ENCODE data around the gene DDX25.

DNA sequence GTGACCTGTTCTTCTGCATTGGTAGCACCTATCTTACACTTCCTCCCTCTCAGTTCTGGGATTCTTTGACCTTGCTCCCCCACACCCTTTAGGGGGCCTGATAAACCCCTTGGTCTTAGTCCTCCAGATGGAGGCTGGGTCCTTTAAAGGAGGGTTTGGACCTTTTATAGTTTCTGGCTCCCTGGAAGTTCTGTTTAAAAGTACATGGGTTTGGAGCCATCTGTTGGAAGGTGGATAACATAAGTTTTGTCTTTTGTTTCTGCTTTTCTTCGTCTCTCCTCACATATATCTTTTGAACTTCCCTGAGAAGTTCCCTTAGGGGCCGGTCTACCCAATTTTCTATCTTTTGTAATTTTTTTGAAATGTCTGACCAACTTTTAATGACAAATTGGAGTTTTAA, 34.8 kb upstream of the DDX25 start:
- TF ChIP-seq YY1 (IDR thresholded peaks at IDR 0.05; ENCODE audit: low read depth) (no peak), CEBPB (IDR thresholded peaks at IDR 0.05) (no peak), TEAD4 (IDR thresholded peaks at IDR 0.05) (no peak), EGR1 (IDR thresholded peaks at IDR 0.05) (no peak), TAF1 (IDR thresholded peaks at IDR 0.05; ENCODE audit: low read depth) (no peak), EP300 (IDR thresholded peaks at IDR 0.05; ENCODE audit: borderline replicate concordance) (no peak), ZBTB7A (IDR thresholded peaks at IDR 0.05; ENCODE audit: low read depth) (no peak), FOXM1 (IDR thresholded peaks at IDR 0.05; ENCODE audit: borderline replicate concordance, low read depth) (no peak), RAD21 (IDR thresholded peaks at IDR 0.05; ENCODE audit: low read depth) (no peak)
- TF ChIP-seq, protein P1, sequence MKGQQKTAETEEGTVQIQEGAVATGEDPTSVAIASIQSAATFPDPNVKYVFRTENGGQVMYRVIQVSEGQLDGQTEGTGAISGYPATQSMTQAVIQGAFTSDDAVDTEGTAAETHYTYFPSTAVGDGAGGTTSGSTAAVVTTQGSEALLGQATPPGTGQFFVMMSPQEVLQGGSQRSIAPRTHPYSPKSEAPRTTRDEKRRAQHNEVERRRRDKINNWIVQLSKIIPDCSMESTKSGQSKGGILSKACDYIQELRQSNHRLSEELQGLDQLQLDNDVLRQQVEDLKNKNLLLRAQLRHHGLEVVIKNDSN (IDR thresholded peaks at IDR 0.05): no peak
- TF ChIP-seq, protein P2, sequence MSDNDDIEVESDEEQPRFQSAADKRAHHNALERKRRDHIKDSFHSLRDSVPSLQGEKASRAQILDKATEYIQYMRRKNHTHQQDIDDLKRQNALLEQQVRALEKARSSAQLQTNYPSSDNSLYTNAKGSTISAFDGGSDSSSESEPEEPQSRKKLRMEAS (IDR thresholded peaks at IDR 0.05): no peak

Data from Ishikawa (cell line).